Measurements from ENCODE around the gene GHR.

Gene GHR

DNA sequence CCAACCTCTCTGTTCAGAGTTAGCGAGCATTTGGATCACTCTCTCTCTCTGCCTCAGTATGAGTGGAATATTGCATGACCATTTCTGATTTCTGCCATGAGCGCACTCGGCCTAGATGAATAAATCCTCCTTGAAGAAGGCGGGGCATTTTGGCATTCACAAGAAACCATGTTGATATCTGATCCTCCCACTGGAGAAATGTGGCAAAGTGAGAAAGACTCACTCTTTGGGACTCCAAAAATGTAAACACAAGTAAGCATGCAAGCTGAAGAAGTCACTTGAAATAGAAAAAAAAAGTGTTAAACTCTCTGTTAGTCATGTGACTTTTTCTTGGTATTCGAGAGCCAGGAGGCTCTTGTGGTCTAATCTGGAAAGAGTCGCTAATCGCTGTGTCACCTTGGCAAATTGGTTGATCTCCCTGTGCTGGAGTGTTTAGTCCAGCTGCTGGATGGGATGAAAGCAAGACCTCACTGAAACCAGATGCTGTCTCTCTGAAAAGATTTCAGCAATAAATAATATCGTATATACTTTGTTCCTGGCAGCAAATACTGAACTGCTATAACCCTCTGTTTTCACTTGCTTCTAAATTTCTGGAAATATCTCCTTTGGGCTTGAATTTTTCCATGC lies 95.5 kb downstream of the GHR start:
- DNase-seq: no peak

GRCh38 chr5:42520203-42520602 lies 97.0 kb downstream of the GHR start:
- no peak for DNase-seq

DNA sequence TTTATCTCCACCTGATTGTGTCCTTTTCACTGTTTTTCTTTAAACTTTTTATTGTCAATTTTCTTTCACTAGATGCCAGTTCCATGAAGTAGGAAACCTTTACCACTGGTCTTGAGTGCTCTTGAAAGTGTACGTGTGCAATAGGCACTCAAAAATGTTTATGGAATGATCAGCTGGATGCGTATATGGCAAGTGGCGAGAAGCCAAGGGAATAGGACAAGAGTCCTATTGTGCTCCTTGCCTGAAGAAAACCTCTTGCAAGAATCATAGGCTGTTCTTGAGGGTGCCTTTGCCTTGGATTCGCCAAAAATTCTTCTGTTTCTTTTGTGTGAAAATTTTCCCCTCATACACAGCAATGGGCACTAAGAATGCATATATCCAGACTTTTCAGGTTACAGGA lies 97.7 kb downstream of the GHR start:
- DNase-seq: no peak

GRCh38 chr5:42521406-42521805 lies 98.2 kb downstream of the GHR start:
- no peak for DNase-seq

- no peak for DNase-seq
These were observed 99.5 kb downstream of the GHR start for GRCh38 chr5:42522783-42523182.

DNA sequence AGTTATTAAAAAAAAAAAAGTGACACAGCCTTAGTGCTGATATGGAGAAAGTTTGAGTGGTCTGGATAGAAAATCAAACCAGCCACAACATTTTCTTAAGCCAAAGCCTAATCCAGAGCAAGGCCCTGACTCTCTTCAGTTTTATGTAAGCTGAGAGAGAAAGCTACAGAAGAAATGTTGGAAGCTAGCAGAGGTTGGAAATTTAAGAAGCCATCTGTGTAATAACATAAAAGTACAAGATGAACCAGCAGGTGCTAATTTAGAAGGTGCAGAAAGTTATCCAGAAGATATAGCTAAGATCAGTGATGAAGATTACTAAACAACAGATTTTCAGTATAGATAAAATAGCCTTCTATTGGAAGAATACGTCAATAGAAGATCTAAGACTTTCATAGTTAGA lies 102.9 kb downstream of the GHR start:
- no peak for DNase-seq

GRCh38 chr5:42531611-42532010 lies 108.4 kb downstream of the GHR start:
- DNase-seq: no peak

- no peak for DNase-seq
These were observed 118.9 kb downstream of the GHR start for GRCh38 chr5:42542106-42542505.

- DNase-seq: no peak
These were observed 120.5 kb downstream of the GHR start for GRCh38 chr5:42543774-42544173.

DNA sequence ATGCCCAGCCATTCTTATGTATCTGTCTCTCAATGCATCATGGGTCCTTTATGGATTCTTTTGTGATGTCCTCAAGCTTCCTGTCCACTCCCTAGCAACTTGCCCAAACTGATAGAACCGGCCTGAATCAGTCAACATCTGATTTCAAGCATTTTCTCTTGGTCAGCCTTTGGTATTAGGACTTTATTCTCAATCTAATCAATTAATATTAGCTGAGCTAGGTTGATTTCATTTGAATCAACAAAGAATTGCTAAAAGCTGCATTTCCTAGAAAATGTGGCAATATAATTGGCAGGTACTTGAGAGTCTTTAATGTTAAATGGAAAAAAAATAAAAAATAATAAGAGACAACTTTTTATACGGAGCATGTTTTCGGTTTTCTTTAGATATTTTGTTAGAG lies 121.8 kb downstream of the GHR start:
- no peak for DNase-seq

DNA sequence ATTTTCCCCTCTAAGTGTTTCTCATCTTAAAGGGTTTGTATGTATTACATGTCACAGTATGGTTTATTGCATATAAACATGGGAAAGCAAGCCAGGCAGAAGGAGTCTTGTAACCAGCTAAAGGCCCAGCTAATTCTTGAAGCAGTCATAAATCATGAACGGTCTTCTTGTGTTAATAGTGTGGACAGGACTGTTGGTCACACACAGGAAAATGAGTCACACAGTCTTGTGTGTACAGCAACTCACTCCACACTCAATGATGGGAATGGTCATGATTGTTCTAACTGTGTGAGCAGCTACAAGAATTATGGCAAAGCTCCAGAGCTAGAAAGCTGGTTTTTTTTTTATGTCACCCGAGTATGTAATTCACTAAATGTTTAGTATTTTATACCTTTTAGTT lies 123.9 kb downstream of the GHR start:
- DNase-seq: no peak

- DNase-seq: no peak
These were observed 124.7 kb downstream of the GHR start for GRCh38 chr5:42547894-42548293.

DNA sequence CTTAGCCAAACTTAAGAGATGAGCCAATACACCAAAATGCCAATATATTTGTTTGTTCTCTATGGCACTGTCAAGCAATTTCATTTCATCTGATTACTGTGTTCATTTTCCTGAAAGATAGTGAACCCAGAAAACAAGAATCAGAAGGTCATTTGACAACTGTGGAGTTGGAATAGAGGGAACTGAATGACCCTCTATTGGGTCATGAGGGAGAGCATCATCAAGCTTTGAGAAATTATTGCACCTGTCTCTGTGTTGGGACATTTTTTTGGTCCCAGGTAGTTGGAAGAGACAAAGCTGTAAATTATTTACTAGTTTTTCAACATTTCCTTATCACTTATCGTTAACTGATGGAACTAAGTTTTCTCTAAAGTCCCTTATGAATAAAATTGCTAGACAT lies 129.4 kb downstream of the GHR start:
- no peak for DNase-seq

GRCh38 chr5:42553461-42553860 lies 130.2 kb downstream of the GHR start:
- DNase-seq: no peak

DNA sequence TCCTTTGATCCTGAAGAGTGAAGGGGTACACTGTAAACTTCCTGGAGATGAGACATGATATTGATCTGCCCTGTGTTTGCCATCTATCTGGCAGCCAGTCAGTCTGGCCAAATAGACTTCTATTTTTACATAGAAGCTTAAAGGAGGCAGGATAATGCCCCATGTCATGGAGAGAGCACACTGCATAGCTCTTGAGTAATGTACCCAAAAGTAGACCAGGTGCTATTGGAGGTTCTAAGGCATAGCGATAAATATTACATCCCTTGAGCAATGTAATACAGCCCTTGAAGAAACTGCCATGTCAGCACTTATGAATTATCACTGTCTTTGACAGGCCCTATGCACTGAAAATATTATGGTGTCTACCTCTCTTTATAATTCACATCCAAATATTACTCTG lies 131.8 kb downstream of the GHR start:
- no peak for DNase-seq

- DNase-seq: no peak
These were observed 132.6 kb downstream of the GHR start for GRCh38 chr5:42555797-42556196.

GRCh38 chr5:42557689-42558088 lies 134.4 kb downstream of the GHR start:
- DNase-seq: no peak

- DNase-seq: no peak
These were observed 138.4 kb downstream of the GHR start for GRCh38 chr5:42561656-42562055.

GRCh38 chr5:42564689-42565356 lies 141.6 kb downstream of the GHR start:
- DNase-seq: no peak

DNA sequence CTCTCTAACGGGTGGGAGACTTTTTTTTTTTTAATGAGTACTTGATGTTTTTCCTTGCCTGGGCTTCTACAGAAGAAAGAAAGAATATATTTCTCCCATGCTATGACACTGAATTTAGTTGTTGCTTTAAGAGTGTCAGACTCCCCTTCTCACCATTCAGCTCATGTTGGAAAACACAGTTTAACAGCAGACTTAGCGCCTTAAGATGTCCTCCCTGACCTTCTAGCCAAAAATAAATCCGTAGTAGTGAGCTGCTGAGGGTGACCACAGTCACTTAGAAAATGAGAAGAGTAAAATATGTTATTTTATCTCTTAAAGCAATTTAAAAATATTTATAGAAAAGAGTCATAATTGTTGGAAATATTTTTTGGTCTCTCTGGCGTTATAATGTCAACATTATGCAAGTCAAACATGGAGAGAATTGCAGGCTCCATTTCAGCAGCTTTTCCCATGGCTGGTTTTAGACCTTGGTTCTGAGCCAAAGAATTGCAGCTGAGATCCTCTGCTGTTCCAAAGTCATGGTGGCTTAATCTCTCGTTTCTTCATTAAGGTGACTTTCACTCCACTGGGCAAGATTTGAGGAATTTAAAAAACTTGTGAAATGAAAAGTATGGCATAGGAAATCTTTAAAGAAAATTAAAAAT lies 143.5 kb downstream of the GHR start:
- no peak for DNase-seq

GRCh38 chr5:42569325-42569724 lies 146.1 kb downstream of the GHR start:
- DNase-seq: no peak

GRCh38 chr5:42569953-42570548 lies 146.8 kb downstream of the GHR start:
- DNase-seq: no peak

- no peak for DNase-seq
These were observed 148.0 kb downstream of the GHR start for GRCh38 chr5:42570966-42571960.
